GM18951 (cell line): Measurements from ENCODE around the gene RANBP6.
"Not testable (repeated sequence)": the region's sequence is repeated elsewhere in the genome, so short reads cannot be mapped to it uniquely, and the experiment has no call there.

Experiments
- POLR2A ChIP-seq: IDR thresholded peaks from 4 replicates; pipeline ENCODE4 v1.6.1; 2011; ENCODE audit warnings: mild to moderate bottlenecking; ENCODE audit not compliant: insufficient read length, insufficient read depth; ENCODE audit errors: extremely low read depth
- in situ Hi-C: fragments of 300-500 bp; cut with MboI; formaldehyde crosslinking; loops from one replicate; pipeline ENCODE4 v1.12.0; 2022; ENCODE audit warnings: low sequenced_read_pairs, mixed read lengths, inconsistent platforms; ENCODE audit not compliant: unreplicated experiment

RANBP6 gene

DNA sequence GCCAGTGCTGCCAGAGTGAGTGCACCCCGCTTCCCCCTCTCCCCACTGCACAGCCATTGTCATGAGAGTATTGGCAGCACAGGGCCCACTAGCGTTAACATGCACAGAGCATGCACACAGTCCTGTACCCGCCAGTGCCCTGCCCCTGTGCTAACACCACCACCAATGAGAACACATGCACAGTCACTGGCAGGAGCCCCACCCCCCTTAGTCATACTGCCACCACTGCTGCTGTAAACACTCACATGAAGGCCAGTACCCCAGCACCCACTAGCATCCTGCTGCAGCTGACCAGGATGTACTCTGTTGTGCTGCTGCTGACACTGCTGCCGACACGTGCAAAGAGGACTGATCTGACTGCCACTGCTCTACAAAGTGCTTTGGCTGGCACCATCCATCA lies 19.5 kb upstream of the RANBP6 start:
- in situ Hi-C loops = no loop called here
- no peak for TF ChIP-seq POLR2A

GRCh38 chr9:6029604-6030274 lies 14.3 kb upstream of the RANBP6 start:
- in situ Hi-C loops = no loop called here
- no peak for TF ChIP-seq POLR2A

GRCh38 chr9:6024035-6024554 lies 8.7 kb upstream of the RANBP6 start:
- in situ Hi-C loops = no loop called here
- no peak for TF ChIP-seq POLR2A

DNA sequence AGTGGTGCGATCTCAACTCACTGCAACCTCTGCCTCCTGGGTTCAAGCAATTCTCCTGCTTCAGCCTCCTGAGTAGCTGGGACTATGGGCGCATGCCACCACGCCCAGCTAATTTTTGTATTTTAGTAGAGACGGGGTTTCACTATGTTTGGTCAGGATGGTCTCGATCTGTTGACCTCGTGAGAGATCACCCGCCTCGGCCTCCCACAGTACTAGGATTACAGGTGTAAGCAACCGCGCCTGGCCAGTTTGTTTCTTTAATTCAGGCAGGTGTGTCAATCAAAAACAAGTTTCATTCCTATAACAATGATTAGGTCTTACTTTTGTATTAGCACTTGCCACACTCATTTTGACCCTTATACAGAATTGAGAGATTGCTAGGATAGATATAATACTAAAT lies 1.6 kb upstream of the RANBP6 start:
- in situ Hi-C loops = not testable (repeated sequence)

DNA sequence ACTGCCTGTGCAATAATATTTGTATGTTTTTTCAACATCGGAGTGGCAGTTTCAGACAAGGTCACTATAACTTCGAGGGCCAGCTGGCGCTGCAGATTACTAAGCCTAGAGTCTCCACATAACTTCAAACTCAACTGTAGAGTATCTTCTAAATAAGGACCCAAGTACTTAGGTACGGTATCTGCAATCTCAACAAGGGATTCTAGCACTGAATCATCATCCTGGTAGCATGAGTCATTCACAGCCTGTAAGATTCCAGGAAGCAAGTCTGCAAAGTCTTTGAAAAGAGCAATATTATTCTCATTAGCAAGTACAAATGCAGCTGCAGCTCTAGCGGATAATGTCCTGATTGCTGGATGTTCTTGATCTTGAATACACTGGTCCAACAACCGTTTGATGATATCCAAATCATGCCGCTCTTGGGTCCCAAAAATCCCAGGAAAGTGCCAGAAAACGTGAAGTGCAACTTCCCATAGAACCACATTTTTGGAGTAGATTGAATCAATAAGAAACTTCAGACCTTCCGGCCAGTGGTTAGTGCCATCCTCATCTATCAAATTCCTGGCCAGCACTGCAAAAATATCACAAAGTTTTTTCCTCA lies 654 bp downstream of the RANBP6 start:
- TF ChIP-seq POLR2A = no peak
- in situ Hi-C loops = no loop called here

GRCh38 chr9:6008169-6008979 lies 7.0 kb downstream of the RANBP6 start:
- in situ Hi-C loops = no loop called here
- peak; percentile 58 for TF ChIP-seq POLR2A

DNA sequence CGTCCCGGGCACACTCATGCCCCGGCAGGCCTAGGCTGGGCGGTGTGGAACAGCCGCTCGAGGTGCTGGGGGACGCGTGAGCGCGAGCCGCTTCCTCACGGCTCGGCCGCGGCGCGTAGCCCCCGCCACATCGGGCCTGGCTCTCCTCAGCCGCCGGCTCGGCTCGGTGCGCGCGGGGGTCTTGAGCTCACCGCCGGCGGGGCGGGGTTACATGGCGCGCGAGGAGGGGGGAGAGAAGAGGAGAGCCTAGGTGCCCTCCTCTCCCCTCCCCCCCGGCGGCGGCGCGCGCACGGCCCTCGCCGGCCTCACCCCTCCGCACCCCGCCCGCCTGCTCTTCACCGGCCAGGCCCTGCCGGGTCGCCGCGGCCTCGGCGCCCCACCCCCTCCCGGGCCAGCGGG lies 7.7 kb downstream of the RANBP6 start:
- in situ Hi-C loops = no loop called here
- TF ChIP-seq POLR2A = peak; percentile 43

DNA sequence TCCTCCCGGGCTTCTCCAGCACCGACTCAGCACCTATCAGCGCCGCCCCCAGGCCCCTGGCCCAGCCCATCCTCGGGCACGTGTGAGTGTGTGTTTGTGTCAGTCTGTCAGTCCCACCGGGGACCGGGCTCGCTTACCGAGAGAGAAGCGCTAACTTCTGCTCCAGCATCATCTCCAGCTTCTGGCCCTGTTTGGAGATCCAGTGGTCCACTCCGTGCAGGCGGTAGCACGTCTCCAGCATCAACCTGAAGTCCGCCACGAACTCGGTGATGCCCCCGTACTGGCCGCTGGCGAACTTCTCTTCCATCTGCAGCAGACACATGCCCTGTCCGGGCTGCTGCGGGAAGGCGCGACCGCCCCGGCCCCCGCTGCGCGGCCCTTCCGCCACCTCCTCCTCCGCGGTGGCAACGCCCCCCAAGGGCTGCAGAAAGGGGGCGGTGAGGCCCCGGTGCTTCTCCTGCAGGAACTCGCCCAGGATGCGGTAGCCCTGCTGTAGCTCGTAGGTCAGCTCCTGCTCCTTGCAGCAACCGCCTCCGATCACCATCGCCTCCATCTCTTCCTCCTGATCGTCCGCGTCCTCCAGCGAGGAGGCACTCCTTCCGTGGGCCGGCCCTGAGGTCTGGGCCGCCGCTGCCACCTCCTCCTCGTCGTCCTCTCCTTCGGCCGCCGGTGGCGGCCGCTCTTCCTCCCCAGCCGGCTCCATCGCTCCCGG lies 8.2 kb downstream of the RANBP6 start:
- TF ChIP-seq POLR2A = no peak
- in situ Hi-C loops = no loop called here

GRCh38 chr9:6006749-6007057 lies 8.7 kb downstream of the RANBP6 start:
- in situ Hi-C loops = no loop called here

DNA sequence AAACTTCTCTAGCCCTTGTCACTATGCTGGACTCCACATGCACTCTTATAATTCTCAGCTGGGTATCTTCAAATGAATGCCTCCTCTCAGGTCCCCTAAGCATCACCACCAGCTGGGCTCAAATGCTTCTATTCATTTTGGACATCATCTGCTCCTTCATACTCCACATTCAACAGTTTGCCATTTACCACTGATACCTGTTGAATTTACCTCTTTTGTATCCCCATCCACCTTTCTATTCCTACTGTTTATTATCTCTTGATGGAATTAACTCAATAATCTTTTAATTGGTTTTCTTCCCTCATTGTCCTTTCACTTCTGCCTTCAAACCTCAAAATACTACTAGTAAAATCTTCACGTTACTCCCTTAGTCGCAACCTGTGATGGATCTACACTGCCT lies 14.5 kb downstream of the RANBP6 start:
- in situ Hi-C loops = no loop called here
- TF ChIP-seq POLR2A = no peak

More at GRCh38 chr9:6006749-6007057, 8.7 kb downstream of the RANBP6 start:
- TF ChIP-seq POLR2A = no peak

DNA sequence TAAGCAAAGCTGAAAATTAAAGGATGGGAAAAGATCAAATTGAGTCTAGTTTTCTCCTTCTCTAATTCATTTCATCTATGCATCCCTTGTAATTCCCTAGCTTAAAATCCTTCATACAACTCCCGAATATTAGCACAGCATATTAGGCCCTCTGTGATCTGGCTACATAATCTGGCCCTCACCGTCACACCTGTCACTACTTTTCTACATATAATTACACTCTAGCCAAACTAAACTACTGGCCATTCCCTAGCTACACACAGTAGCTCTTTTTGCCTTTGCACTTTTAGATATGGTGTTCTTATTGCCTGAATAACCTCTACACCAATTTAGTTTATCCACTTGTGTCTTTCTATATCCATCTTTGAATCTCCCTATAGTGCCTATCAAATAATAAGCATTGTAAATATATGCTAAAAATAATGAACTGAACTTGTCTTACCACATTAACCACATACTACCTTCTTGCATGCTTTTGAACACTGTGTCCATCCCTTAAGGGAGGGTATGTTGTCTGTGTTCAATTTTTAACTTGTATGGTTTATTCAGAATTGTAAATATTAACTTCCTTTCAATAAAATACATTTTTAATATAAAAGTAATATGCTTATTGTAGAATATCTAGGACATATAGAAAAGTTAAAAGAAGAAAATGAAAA lies 15.9 kb downstream of the RANBP6 start:
- in situ Hi-C loops = no loop called here
- TF ChIP-seq POLR2A = no peak

DNA sequence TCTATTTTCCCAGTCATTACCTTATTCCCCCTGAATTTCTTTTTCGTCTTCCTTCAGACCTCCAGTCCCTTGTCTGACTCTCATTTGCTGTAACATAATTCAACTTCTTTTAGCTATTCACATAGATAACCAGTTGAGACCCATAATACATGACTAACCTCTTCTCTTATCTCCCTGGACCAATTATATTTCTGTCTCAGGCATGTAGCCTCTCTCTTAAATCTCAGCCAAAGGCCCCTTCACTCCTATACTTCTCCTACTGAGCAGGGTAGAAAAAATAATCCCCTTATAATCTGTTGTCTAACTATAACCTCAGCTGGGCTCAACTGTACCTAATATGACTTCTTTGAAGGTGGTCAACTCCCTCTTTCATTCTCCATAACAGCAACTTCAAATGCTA lies 20.9 kb downstream of the RANBP6 start:
- TF ChIP-seq POLR2A = no peak
- in situ Hi-C loops = no loop called here

DNA sequence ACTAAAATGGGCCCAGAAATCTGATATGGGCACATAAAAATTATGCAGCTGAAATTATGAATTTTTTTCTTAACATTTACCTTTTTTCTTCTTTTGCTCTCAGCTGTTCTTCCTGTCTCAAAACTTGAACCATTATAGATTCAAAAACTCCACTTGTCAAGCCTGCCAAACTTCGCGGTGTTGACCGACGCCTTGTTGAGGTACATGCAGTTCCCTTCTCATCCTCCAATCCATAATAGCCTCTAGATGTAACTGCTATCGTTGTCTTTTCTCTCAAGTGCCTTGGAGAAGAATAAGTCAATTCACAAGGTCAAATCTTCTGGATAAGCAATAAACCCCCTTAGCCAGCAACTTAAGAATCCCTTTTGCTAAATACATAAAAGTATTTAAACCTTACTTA lies 27.2 kb downstream of the RANBP6 start:
- in situ Hi-C loops = no loop called here
- no peak for TF ChIP-seq POLR2A
